OCI-LY1 (cell line): Measurements from ENCODE around the gene ANKMY1.

Source experiments
- H2AFZ ChIP-seq: fragments of 200-600 bp; sonication (generic), shearing (Covaris generic); 2 replicates; pipeline ENCODE4 v1.6.0; 2014; ENCODE audit warnings: antibody characterized with exemption, mild to moderate bottlenecking, low read length
- H3F3A ChIP-seq: fragments of 200-600 bp; sonication (generic), shearing (Covaris generic); 2 replicates; pipeline ENCODE4 v1.6.0; 2014; ENCODE audit warnings: mild to moderate bottlenecking, antibody characterized with exemption, low read length, moderate library complexity; ENCODE audit not compliant: insufficient read depth
- H3K27ac ChIP-seq: fragments of 200-600 bp; sonication (generic); 2 replicates; pipeline ENCODE4 v1.5.1; 2014; ENCODE audit warnings: low read length, mixed run types, mild to moderate bottlenecking, low read depth; ENCODE audit not compliant: poor library complexity, severe bottlenecking
- H3K27me3 ChIP-seq: fragments of 200-600 bp; sonication (generic); 2 replicates; pipeline ENCODE4 v1.6.0; 2014; ENCODE audit warnings: antibody characterized with exemption, mild to moderate bottlenecking, low read length, moderate library complexity; ENCODE audit not compliant: insufficient read depth
- H3K36me3 ChIP-seq: fragments of 200-600 bp; sonication (generic); 2 replicates; pipeline ENCODE4 v1.6.1; 2014; ENCODE audit warnings: mild to moderate bottlenecking, antibody characterized with exemption, low read length, moderate library complexity, mixed read lengths; ENCODE audit not compliant: insufficient read depth
- H3K4me1 ChIP-seq: fragments of 200-600 bp; sonication (generic); 2 replicates; pipeline ENCODE4 v1.5.1; 2014; ENCODE audit warnings: mild to moderate bottlenecking, low read length, moderate library complexity; ENCODE audit not compliant: insufficient read depth, severe bottlenecking
- H3K4me2 ChIP-seq: fragments of 200-600 bp; sonication (generic), shearing (Covaris generic); 2 replicates; pipeline ENCODE4 v1.6.1; 2014; ENCODE audit warnings: low read length
- H3K4me3 ChIP-seq: fragments of 200-600 bp; sonication (generic); 2 replicates; pipeline ENCODE4 v1.5.1; 2014; ENCODE audit warnings: low read length, low read depth, mild to moderate bottlenecking, mixed read lengths; ENCODE audit not compliant: poor library complexity, severe bottlenecking
- H3K79me2 ChIP-seq: fragments of 200-600 bp; shearing (Covaris generic); 2 replicates; pipeline ENCODE4 v1.6.1; 2016; ENCODE audit warnings: mixed run types, low read length, mixed read lengths; ENCODE audit not compliant: insufficient read depth
- H3K9ac ChIP-seq: fragments of 200-600 bp; sonication (generic), shearing (Covaris generic); 2 replicates; pipeline ENCODE4 v1.6.1; 2014; ENCODE audit warnings: mild to moderate bottlenecking, low read length, mixed read lengths
- H3K9me2 ChIP-seq: fragments of 200-600 bp; sonication (generic), shearing (Covaris generic); 2 replicates; pipeline ENCODE4 v1.6.1; 2014; ENCODE audit warnings: low read depth, mild to moderate bottlenecking, low read length, mixed read lengths
- H3K9me3 ChIP-seq: fragments of 200-600 bp; shearing (Covaris generic); 2 replicates; pipeline ENCODE4 v1.6.1; 2014; ENCODE audit warnings: low read length, mixed read lengths
- H4K20me1 ChIP-seq: fragments of 200-600 bp; sonication (generic), shearing (Covaris generic); 2 replicates; pipeline ENCODE4 v1.6.0; 2016; ENCODE audit warnings: mild to moderate bottlenecking, low read length; ENCODE audit not compliant: insufficient read depth
- CTCF ChIP-seq: fragments of 200-600 bp; sonication (generic), shearing (Covaris generic); IDR thresholded peaks from 2 replicates; pipeline ENCODE4 v1.5.1; 2017; ENCODE audit warnings: mild to moderate bottlenecking, antibody characterized with exemption, low read length, moderate library complexity, mixed read lengths
- EZH2 ChIP-seq: fragments of 200-600 bp; sonication (generic), shearing (Covaris generic); IDR thresholded peaks from 2 replicates; pipeline ENCODE4 v1.8.0; 2017; ENCODE audit warnings: borderline replicate concordance, mixed run types, mild to moderate bottlenecking, antibody characterized with exemption, low read length, moderate library complexity, mixed read lengths

The ANKMY1 gene

GRCh38 chr2:240517342-240517741 lies 40.4 kb downstream of the ANKMY1 start:
- no peaks in the 10 kb centered on the region for H3K27me3 ChIP-seq
- no peaks in the 10 kb centered on the region for H3F3A ChIP-seq
- no peaks in the 10 kb centered on the region for H3K9me3 ChIP-seq
- H3K79me2 ChIP-seq = no peaks in the 10 kb centered on the region
- no peaks in the 10 kb centered on the region for H4K20me1 ChIP-seq
- H2AFZ ChIP-seq = no peak overlapping the region
- peaks cover 6% of the 10 kb centered on the region for H3K36me3 ChIP-seq
- no peaks in the 10 kb centered on the region for H3K9me2 ChIP-seq
- no peak overlapping the region for H3K4me2 ChIP-seq
- no peak overlapping the region for H3K9ac ChIP-seq
- no peaks in the 10 kb centered on the region for H3K4me1 ChIP-seq
- no peak overlapping the region for H3K27ac ChIP-seq
- TF ChIP-seq EZH2 (no peak), CTCF (no peak)
- no peak overlapping the region for H3K4me3 ChIP-seq

DNA sequence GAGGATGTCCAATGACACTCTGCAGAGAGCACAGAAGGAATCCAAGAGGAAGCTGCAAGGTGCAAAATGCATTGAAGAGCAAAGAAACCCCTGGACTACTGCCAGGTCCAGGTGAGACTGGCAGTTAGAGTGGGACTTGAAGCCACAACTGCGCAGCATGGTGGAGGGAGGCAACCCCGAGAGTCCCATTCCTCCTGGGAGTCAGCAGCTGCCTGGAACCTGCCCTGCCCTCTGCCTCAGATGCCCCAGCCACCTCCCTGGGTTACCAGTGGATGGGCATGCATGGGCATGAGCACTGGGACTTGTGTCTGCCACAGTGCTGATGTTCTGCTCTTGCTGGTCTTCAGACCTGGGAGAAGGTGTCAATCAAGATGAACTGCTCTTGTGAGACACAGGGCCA lies 43.2 kb downstream of the ANKMY1 start:
- no peaks in the 10 kb centered on the region for H3K9me3 ChIP-seq
- TF ChIP-seq EZH2 = no peak
- no peak for TF ChIP-seq CTCF
- H3K4me2 ChIP-seq = no peak overlapping the region
- no peaks in the 10 kb centered on the region for H3K27me3 ChIP-seq
- H3K27ac ChIP-seq = no peak overlapping the region
- H3K4me3 ChIP-seq = no peak overlapping the region
- no peaks in the 10 kb centered on the region for H3F3A ChIP-seq
- no peaks in the 10 kb centered on the region; the same call in 1 of the 2 replicates for H3K36me3 ChIP-seq
- no peaks in the 10 kb centered on the region for H3K79me2 ChIP-seq
- no peaks in the 10 kb centered on the region for H4K20me1 ChIP-seq
- no peak overlapping the region for H2AFZ ChIP-seq
- H3K9ac ChIP-seq = no peak overlapping the region
- no peaks in the 10 kb centered on the region for H3K9me2 ChIP-seq
- H3K4me1 ChIP-seq = no peaks in the 10 kb centered on the region

DNA sequence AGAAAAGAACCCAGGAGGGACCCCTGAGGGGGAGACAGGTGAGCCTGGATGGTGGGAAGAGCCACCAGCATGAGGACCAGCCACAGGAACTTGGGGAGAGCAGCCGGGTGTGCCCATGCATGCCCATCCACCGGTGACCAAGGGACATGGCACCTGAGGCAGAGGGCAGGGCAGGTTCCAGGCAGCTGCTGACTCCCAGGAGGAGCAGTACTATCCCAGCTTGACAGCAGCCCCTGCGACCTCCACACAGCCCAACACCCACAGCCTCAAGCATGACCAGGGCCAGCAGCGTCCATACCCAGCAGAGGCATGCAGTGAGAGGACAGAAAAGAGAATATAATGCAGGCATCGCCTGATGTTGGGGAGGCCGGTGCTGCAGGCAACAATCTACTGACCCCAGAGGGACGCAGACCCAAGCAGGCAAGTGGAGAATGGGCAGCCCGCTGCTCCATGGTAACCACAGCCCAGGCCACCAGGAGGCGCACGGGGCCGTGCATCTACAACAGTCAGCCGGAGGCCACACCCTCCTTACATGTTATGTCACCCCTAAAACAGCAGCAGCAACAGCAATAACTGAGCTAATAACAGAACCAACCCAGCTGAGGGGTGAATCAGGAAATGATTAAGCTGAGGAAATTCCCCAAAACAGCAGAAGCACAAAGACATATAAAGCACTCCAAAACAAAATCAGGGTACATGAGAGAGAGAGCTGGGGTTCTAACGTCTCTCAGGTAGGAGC lies 44.1 kb downstream of the ANKMY1 start:
- Histone ChIP-seq H3F3A (no peaks in the 10 kb centered on the region), H2AFZ (no peak overlapping the region), H3K79me2 (no peaks in the 10 kb centered on the region), H3K4me1 (no peaks in the 10 kb centered on the region), H4K20me1 (no peaks in the 10 kb centered on the region), H3K9me2 (no peaks in the 10 kb centered on the region), H3K27ac (no peak overlapping the region), H3K9ac (no peak overlapping the region), H3K27me3 (no peaks in the 10 kb centered on the region), H3K9me3 (no peaks in the 10 kb centered on the region), H3K4me2 (no peak overlapping the region), H3K4me3 (no peak overlapping the region), H3K36me3 (no peaks in the 10 kb centered on the region; the same call in 1 of the 2 replicates)
- peak; percentile 94 for TF ChIP-seq CTCF
- TF ChIP-seq EZH2 = no peak
